C4-2B (cell line): Measurements from ENCODE around the gene TMED5.

Experiments used
- H3K27ac ChIP-seq: fragments of 450-650 bp; 2 replicates; pipeline ENCODE4 v1.5.1; 2017
- ZFX ChIP-seq: fragments of 450-650 bp; IDR thresholded peaks from 2 replicates; pipeline ENCODE4 v1.6.1; 2017
- TF ChIP-seq, protein P1 (sequence below): fragments of 450-650 bp; conservative IDR thresholded peaks from 2 replicates; pipeline ENCODE4 v1.5.1; 2017; ENCODE audit warnings: mild to moderate bottlenecking

Gene TMED5

GRCh38 chr1:93136445-93136844, 43.8 kb downstream of the TMED5 start:
- H3K27ac ChIP-seq, result no peak overlapping the region
- TF ChIP-seq ZFX, result no peak
- TF ChIP-seq, protein P1, sequence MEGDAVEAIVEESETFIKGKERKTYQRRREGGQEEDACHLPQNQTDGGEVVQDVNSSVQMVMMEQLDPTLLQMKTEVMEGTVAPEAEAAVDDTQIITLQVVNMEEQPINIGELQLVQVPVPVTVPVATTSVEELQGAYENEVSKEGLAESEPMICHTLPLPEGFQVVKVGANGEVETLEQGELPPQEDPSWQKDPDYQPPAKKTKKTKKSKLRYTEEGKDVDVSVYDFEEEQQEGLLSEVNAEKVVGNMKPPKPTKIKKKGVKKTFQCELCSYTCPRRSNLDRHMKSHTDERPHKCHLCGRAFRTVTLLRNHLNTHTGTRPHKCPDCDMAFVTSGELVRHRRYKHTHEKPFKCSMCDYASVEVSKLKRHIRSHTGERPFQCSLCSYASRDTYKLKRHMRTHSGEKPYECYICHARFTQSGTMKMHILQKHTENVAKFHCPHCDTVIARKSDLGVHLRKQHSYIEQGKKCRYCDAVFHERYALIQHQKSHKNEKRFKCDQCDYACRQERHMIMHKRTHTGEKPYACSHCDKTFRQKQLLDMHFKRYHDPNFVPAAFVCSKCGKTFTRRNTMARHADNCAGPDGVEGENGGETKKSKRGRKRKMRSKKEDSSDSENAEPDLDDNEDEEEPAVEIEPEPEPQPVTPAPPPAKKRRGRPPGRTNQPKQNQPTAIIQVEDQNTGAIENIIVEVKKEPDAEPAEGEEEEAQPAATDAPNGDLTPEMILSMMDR, result no peak

- no peak for TF ChIP-seq ZFX
- TF ChIP-seq, protein P1, result no peak
- H3K27ac ChIP-seq, result no peak overlapping the region
Observed at GRCh38 chr1:93132638-93133037, 47.6 kb downstream of the TMED5 start.

- TF ChIP-seq ZFX, result no peak
- TF ChIP-seq, protein P1, result no peak
- no peak overlapping the region for H3K27ac ChIP-seq
Observed at GRCh38 chr1:93129507-93130099, 50.6 kb downstream of the TMED5 start.

GRCh38 chr1:93124556-93125355, 55.5 kb downstream of the TMED5 start:
- no peak overlapping the region for H3K27ac ChIP-seq
- no peak for TF ChIP-seq ZFX
- TF ChIP-seq, protein P1, result no peak

DNA sequence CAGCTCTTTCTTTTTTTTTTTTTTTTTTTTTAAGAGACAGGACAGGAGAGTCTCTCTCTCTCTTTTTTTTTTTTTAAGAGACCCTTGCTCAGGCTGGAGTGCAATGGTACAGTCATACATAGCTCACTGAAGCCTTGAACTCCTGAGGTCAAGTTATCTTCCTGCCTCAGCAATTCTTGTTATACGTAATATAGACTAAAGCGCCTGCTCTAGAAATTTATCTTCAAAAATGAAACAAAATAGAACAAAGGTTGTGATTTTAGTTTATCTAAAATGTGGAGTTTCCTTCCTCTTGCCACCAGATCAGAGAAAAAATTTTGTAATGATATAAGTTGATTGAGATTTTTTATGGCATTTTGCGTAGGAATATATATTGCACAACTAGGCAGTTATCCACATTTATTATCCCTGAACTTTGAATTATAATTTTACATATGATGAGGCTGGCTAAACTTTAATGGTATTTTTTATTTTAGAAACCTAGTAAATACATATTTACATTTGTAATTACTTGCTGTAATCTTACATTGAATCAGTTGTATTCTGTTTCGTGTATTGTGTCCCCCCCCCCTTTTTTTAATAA, 56.9 kb downstream of the TMED5 start:
- no peak overlapping the region for H3K27ac ChIP-seq
- no peak for TF ChIP-seq ZFX
- TF ChIP-seq, protein P1, result no peak

- TF ChIP-seq, protein P1, result no peak
- no peak for TF ChIP-seq ZFX
Observed at GRCh38 chr1:93120614-93121013, 59.6 kb downstream of the TMED5 start.

GRCh38 chr1:93114391-93114790, 65.8 kb downstream of the TMED5 start:
- H3K27ac ChIP-seq, result no peak overlapping the region
- TF ChIP-seq ZFX, result no peak
- TF ChIP-seq, protein P1, result no peak

More at GRCh38 chr1:93120614-93121013, 59.6 kb downstream of the TMED5 start:
- no peak overlapping the region for H3K27ac ChIP-seq
